Measurements from ENCODE around the gene PTGIR. TPM values are rescaled to one million over a fixed set of nuclear protein-coding genes. Genes with fewer than 3 reads are reported as not detected.
A peak's percentile ranks its signal among the peaks of the same experiment; 100 is the strongest.

PTGIR gene
- total and polyA plus RNA-seq, 2 of the 4 experiments (the other 2 are of a cell fraction), result 0.54 to 5.3 TPM

GRCh38 chr19:46603752-46604231 lies 21.1 kb downstream of the PTGIR start:
- Histone ChIP-seq H4K91ac (ENCODE audit: insufficient read depth, low read depth, low read length) (no peak overlapping the region), H4K20me1 (ENCODE audit: insufficient read depth, low read length) (peaks cover 62% of the 10 kb centered on the region), H2AK9ac (replicated peaks; ENCODE audit: low read depth, low read length, poor library complexity) (peak overlapping the region; percentile 37), H3K9me3 (ENCODE audit: control insufficient read depth, insufficient read depth, low read length) (peaks cover 4% of the 10 kb centered on the region; the same call in 1 of the 2 replicates), H3K27me3 (ENCODE audit: control insufficient read depth, insufficient read depth, low read length) (no peaks in the 10 kb centered on the region), H2AFZ (replicated peaks; ENCODE audit: low read length, poor library complexity) (no peak overlapping the region), H2AK5ac (ENCODE audit: low read depth, low read length) (peak overlapping the region; percentile 42; the same call in 1 of the 2 replicates), H2BK5ac (ENCODE audit: low read depth, low read length, poor library complexity, severe bottlenecking) (no peak overlapping the region), H3K9me1 (ENCODE audit: insufficient read depth, low read length) (peaks cover 16% of the 10 kb centered on the region), H3K4ac (ENCODE audit: low read depth, low read length) (no peak overlapping the region), H4K8ac (ENCODE audit: low read depth in 2 of 2, low read length in 2 of 2) (no peak overlapping the region), H4K5ac (ENCODE audit: low read depth, low read length) (no peak overlapping the region), H2BK20ac (ENCODE audit: low read depth, low read length) (no peak overlapping the region), H3K4me1 (ENCODE audit: control insufficient read depth, insufficient read depth, low read length) (peaks cover 15% of the 10 kb centered on the region), H3K4me2 (ENCODE audit: low read depth, low read length) (peak overlapping the region; percentile 14; the same call in 1 of the 2 replicates), H3K23ac (ENCODE audit: low read depth, low read length) (peak overlapping the region; percentile 19), H3K14ac (replicated peaks; ENCODE audit: low read depth, low read length) (no peak overlapping the region), H3K9ac (ENCODE audit: low read depth, low read length) (no peak overlapping the region), H3K27ac (ENCODE audit: insufficient read depth, low read length) (no peak overlapping the region), H3K18ac (ENCODE audit: low read depth, low read length) (no peak overlapping the region), H3K56ac (ENCODE audit: extremely low read depth, insufficient read depth, low read length) (no peak overlapping the region), H2BK120ac (ENCODE audit: low read depth, low read length) (no peak overlapping the region), H3K36me3 (ENCODE audit: control insufficient read depth, insufficient read depth, low read length) (peaks cover 34% of the 10 kb centered on the region), H3K79me1 (ENCODE audit: low read depth in 1 of 2, low read length in 2 of 2) (peaks cover 3 to 71% of the 10 kb centered on the region in 2 experiments; a peak in 3 of 4 replicates), H2BK15ac (ENCODE audit: low read depth, low read length) (no peak overlapping the region), H3K4me3 (ENCODE audit: insufficient read depth, low read depth, low read length) (no peak overlapping the region)
- DNase-seq (no peak), ATAC-seq (ENCODE audit: low read depth) (no peak)
- dilution Hi-C loops (cut with HindIII; ENCODE audit: low sequenced_read_pairs, unreplicated experiment), result no loop called here
- CTCF ChIA-PET, result no interaction called here
- TF ChIP-seq MXI1 (IDR thresholded peaks at IDR 0.05; ENCODE audit: borderline replicate concordance, low read depth, low read length) (no peak), MAZ (IDR thresholded peaks at IDR 0.05; ENCODE audit: borderline replicate concordance, low read depth, low read length) (no peak), NFE2L2 (IDR thresholded peaks at IDR 0.05; ENCODE audit: low read depth, low read length) (no peak), USF2 (IDR thresholded peaks at IDR 0.05; ENCODE audit: low read depth, low read length) (no peak), CTCF (conservative IDR thresholded peaks at IDR 0.05; ENCODE audit: low read depth, low read length) (no peak), MAFK (IDR thresholded peaks at IDR 0.05; ENCODE audit: low read depth, low read length) (no peak)
- 58% methylated on average over 2 of the region's 9 CpGs; no CpG with 5 or more reads in 1 of the 2 experiments for WGBS, 2 experiments (ENCODE audit: extremely low coverage in 2 of 2, insufficient read length in 1 of 2)
- no TSS peak for BruUV-seq (replicated peaks)
- POLR2A ChIA-PET (ENCODE audit: unreplicated experiment), result no interaction called here
- in situ Hi-C loops (cut with MboI; ENCODE audit: low sequenced_read_pairs), result no loop called here
- intact Hi-C loops (cut with micrococcal nuclease), result no loop called here
